ENCODE measurements around the gene SPTBN1. TPM values are rescaled to one million over a fixed set of nuclear protein-coding genes. Genes with fewer than 3 reads are reported as not detected.
"Not testable (repeated sequence)": the region's sequence is repeated elsewhere in the genome, so short reads cannot be mapped to it uniquely, and the experiment has no call there.

The SPTBN1 gene
- total and polyA plus RNA-seq, 8 donors, result 28.7 to 475 (median 193) TPM

DNA sequence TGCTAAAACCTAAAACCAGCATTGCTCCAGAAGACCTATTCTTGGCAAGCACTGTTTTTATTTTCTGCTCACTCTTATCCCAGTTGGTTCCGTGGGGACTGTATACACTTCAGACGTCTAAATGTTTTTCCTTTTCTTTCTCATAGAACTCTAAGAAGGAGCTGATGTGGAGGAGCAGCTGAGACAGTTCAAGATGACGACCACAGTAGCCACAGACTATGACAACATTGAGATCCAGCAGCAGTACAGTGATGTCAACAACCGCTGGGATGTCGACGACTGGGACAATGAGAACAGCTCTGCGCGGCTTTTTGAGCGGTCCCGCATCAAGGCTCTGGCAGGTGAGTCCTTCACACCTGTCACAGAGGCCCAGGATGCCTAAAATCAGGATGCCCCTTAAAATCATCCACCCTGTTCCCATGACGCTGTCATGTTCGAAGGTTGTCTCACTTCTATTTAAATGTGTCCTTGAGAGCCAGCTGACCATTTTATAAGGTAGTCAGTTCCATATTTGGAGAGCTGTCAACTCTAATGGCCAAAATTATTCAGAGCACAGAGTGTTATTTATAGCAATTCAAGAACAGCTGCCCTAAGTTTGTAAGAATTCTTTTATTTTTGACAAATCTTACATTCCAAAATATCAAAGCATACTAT lies 70.2 kb downstream of the SPTBN1 start:
- H3K9me3 ChIP-seq, result no peaks in the 10 kb centered on the region
- H3K27ac ChIP-seq, result no peak overlapping the region
- H3K36me3 ChIP-seq, result peaks cover 10 to 40% (median 22%) of the 10 kb centered on the region in 4 donors
- no peak overlapping the region for H3K4me3 ChIP-seq
- WGBS, 5 donors, result 85 to 91% (median 89%) methylated on average over 12 of the region's 12 CpGs
- DNase-seq, result no peak
- TF ChIP-seq POLR2AphosphoS5 (IDR thresholded peaks at IDR 0.05) (no peak), CTCF (IDR thresholded peaks at IDR 0.05) (no peak)
- H3K4me1 ChIP-seq, result peaks cover 8 to 51% (median 26%) of the 10 kb centered on the region in 4 donors
- intact Hi-C loops (cut with DNase I; ENCODE audit: low total_unique reads), result no loop called here
- no peaks in the 10 kb centered on the region for H3K27me3 ChIP-seq

DNA sequence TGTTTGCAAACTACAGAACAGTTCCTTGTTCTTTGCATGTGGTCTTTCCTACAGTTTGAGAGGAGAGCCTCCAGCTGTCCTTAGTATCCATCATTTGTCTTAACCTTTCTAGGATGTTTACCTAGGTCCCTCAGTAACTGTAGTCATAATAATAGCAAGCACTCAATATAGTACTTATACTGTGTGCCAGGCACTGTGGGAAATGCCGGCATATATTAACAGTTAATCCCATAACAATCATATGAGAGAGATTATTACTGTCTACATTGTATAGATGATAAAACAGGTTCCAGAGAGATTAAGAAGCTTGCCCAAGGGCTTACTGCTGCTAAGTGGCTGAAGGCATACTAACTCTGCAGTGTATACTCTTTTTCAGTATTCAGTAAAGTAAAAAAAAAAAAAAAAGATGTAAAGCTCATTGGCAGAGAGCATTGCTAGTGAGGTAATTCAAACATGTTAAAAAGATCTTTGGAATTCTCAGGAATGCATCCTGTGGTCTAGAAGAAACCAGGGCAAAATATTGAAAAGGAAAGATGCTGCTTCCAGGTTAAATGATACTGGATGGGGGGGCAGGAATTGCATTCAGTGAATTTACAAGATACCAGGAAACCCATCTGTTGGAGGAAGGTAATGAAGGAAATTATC lies 72.3 kb downstream of the SPTBN1 start:
- WGBS, 5 donors, result 23 to 52% (median 39%) methylated on average over 1 of the region's 1 CpG
- H3K4me3 ChIP-seq, result no peak overlapping the region
- peaks cover 10 to 40% (median 22%) of the 10 kb centered on the region in 4 donors for H3K36me3 ChIP-seq
- TF ChIP-seq POLR2A (IDR thresholded peaks at IDR 0.05), result no peak
- TF ChIP-seq CTCF (IDR thresholded peaks at IDR 0.05), result no peak
- no peak for TF ChIP-seq POLR2AphosphoS5 (IDR thresholded peaks at IDR 0.05)
- no peak for TF ChIP-seq EP300 (IDR thresholded peaks at IDR 0.05)
- DNase-seq, result no peak
- no peaks in the 10 kb centered on the region for H3K9me3 ChIP-seq
- intact Hi-C loops (cut with DNase I; ENCODE audit: low total_unique reads), result no loop called here
- H3K27me3 ChIP-seq, result no peaks in the 10 kb centered on the region
- H3K4me1 ChIP-seq, result peaks cover under 1 to 61% (median 19%) of the 10 kb centered on the region in 4 donors
- no peak overlapping the region for H3K27ac ChIP-seq

- Histone ChIP-seq H3K4me1 (peaks cover 4 to 62% (median 15%) of the 10 kb centered on the region in 4 donors), H3K27ac (peak overlapping the region in 1 of 5 donors; percentile 26), H3K36me3 (peaks cover 10 to 40% (median 24%) of the 10 kb centered on the region in 4 donors)
- H3K27me3 ChIP-seq; H3K9me3 ChIP-seq; H3K4me3 ChIP-seq; DNase-seq; intact Hi-C loops (cut with DNase I; ENCODE audit: low total_unique reads): not testable (repeated sequence)
- 73 to 100% (median 91%) methylated on average over 1 of the region's 1 CpG for WGBS, 5 donors
Measured at GRCh38 chr2:54529518-54529917, 73.4 kb downstream of the SPTBN1 start.

GRCh38 chr2:54529935-54530334 lies 73.8 kb downstream of the SPTBN1 start:
- intact Hi-C loops (cut with DNase I; ENCODE audit: low total_unique reads), result loop anchor here (10.0 kb wide), 1 partner anchor 115 kb away; no protein-coding TSS in a partner anchor
- TF ChIP-seq POLR2AphosphoS5 (IDR thresholded peaks at IDR 0.05) (no peak), EP300 (IDR thresholded peaks at IDR 0.05) (no peak), CTCF (IDR thresholded peaks at IDR 0.05) (no peak), POLR2A (IDR thresholded peaks at IDR 0.05) (no peak)
- peaks cover 10 to 40% (median 24%) of the 10 kb centered on the region in 4 donors for H3K36me3 ChIP-seq
- peaks cover 4 to 62% (median 15%) of the 10 kb centered on the region in 4 donors for H3K4me1 ChIP-seq
- WGBS, 5 donors, result 83 to 94% (median 85%) methylated on average over 2 of the region's 2 CpGs
- H3K27ac ChIP-seq, result peak overlapping the region in 1 of 5 donors; percentile 26
- H3K27me3 ChIP-seq, result no peaks in the 10 kb centered on the region
- H3K4me3 ChIP-seq, result no peak overlapping the region
- no peaks in the 10 kb centered on the region for H3K9me3 ChIP-seq
- DNase-seq, result no peak

Data from stomach (tissue), 9 donors.